Activated CD4-positive, alpha-beta T cell treated with anti-CD3 and anti-CD28 coated beads for 4 hours (primary cell): ENCODE results near the gene APOA1.
"Not testable (repeated sequence)": the region's sequence is repeated elsewhere in the genome, so short reads cannot be mapped to it uniquely, and the experiment has no call there.

Experiments used
- DNase-seq, 2 donors: peaks; one replicate each; pipeline ENCODE4 v3.0.0-alpha.2; 2020

The APOA1 gene

DNA sequence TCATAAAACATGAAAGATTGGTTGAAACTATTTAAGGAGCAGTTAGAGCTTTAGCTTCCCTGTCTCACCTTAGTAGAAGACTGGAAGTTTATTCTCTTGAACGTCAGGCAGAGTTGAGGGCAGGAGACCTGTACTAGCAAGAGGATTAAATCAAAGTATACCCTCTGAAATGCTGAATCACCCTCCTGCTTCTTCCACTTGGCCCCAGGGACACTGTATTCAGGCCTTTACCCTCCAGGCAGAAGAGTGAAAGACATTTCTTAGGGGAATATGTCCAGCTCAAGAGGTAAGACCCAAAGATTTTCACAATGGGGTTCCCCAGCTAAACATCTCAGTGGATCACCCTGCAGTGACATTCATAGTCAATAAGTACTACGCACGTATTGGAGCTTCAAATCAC, 26.2 kb downstream of the APOA1 start:
- DNase-seq = no peak

DNA sequence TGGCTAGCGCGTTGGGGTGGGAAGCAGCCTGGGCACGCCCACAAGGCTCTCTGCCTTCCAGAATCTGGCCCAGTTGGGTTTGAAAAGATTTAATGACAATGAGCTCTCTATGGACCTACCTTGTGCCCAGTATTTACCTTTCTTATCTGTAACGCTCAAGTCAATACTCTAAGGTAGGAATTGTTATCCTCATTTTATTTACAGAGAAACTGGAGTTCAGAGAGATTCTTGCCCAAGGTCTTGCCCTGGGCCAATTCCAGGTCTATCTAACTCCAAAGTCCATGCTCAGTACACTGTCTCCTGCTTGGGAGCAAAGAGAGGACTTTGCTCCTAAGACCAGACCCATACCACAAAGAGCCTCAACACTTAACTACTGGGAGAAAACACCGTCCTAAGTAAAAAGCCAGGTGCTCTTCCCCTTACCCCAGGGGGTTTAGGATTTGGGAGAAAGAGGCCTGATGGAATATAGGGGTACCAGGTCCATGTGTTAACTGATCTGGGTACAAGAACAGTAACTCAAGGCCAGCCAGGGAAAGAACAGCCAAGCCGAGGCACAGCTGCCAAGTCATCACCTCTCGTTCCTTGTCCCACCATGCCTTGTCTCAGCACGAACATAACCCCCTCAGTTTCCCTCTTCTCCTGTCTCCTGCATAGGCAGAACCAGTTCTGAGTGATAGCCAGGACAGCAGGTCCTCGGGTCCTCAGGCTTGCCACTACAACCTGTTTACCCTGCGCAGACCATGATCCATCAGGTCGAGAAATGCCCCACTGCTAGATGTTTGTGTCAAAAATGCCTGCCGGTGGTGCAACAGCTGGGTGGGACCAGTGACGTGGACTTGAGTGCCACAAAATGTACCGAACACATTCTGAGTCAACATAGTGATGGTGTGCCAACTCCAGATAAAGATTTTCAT, 28.9 kb downstream of the APOA1 start:
- no peak for DNase-seq

DNA sequence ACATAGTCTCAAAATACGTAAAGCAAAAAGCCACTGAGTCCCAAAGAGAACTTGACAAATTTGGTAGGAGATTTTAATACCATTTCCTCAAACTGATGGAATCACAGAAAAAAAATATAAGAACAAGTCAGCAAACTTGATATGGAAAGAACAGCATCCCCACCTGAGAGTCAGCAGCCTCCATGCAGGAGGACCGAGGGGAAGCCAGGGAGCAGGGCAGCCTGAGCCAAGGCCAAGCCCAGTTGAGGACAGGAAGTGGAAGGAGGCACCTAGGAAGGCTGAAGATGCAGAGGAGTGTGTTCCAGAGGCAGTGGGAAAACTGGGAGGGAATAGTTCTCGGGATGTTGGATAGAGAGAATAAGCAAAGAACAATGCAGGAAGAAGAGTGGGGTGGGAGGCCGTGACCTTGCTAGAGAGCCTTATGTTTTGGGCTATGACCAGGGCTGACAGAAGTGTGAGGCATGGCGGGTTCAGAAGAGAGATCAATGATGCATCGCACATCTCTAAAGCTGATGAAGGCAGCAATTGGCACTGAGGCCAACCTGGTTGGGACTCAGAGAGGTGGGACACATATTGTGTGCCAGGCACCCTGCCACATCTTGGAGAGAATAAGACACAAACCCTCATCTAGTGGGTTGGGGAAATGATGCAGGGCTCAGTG, 29.7 kb downstream of the APOA1 start:
- DNase-seq = no peak

- DNase-seq = no peak
Observed at GRCh38 chr11:116804001-116804400, 33.4 kb downstream of the APOA1 start.

DNA sequence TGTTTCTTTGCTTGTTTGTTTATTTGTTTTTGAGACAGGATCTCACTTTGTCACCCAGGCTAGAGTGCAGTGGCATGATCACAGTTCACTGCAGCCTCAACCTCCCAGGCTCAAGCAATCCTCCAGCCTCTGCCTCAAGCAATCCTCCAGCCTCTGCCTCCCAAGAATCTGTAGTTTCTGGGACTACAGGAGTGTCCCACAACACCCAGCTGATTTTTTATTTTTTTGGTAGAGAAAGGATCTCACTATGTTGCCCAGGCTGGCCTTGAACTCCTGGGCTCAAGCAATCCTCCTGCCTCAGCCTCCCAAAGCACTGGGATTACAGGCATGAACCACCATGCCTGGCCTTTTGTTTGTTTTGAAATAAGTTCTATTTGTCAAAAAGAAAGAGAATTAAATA, 35.8 kb downstream of the APOA1 start:
- DNase-seq = not testable (repeated sequence)

GRCh38 chr11:116800610-116801009, 36.8 kb downstream of the APOA1 start:
- DNase-seq = no peak

DNA sequence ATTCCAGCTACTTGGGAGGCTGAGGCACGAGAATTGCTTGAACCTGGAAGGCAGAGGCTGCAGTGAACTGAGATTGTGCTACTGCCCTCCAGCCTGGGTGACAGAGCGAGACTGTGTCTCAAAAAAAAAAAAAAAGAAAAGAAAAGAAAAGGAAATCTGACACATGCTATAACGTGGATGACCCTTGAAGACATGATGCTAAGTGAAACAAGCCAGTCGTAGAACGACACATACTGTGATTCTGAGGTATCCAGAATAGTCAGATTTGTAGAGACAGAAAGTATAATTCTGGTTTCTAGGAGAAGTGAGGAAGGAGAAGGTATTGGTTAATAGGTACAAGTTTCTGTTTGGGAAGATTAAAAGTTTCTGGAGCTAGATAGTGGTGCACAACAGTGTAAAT, 39.1 kb downstream of the APOA1 start:
- DNase-seq = no peak

- no peak for DNase-seq
Observed at GRCh38 chr11:116797816-116798215, 39.6 kb downstream of the APOA1 start.

- DNase-seq = no peak
Observed at GRCh38 chr11:116796548-116796947, 40.9 kb downstream of the APOA1 start.

DNA sequence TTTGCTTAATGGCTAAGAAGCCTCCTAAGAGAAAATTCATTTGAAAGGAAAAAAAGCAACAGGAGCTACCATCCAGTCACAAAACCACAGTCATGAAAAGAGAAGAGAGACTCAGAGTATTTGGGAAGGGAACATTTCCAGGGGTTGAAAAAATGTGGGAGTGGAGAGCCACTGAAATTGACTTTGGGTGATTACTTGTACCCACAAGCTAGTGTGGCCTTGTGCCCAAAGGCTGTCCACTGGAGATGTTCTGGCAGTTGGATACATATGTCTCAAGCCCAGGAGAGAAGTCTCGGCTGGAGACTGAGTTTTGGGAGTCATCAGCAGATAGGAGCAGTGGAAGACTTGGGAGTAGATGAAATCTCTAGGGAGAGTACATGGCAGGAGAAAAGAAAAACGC, 42.6 kb downstream of the APOA1 start:
- no peak for DNase-seq

- no peak for DNase-seq
Observed at GRCh38 chr11:116793772-116794097, 43.7 kb downstream of the APOA1 start.

DNA sequence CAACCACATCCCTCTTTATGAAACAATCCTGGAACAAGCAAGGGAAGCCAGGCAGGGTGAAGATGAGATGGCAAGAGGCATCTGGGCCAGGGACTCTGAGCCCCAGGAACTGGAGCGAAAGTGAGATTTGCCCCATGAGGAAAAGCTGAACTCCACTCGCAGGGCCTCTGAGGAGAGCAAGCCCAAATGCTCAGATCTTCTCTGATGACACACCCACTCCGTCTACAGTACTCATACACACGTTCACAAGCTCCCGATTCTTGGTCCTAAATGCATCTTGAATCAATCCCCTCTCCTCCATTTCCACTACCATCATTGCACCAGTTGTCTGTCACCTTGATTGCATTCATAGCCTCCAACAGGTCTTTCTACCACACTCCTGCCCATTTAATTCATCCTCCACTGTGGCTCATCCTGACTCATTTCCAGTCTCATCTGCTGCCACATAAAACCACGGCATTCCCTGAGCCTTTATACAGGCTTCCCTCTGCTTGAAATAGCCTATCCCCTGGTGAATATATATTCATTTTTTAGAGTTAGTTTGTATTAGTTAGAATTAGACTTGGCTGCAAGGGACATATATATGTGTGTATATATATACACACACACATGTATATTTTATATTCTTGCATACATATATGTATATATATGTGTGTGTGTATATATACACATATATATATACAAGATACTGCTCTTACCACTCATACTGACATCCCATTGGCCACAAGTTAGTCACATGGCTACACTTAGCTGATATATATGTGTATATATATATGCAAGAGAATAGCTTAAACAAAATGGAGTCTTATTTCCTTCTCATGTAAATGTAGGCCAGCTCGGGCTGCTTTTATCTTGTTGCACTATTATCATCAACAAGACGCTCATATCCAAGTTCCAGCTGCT, 44.3 kb downstream of the APOA1 start:
- DNase-seq = no peak

DNA sequence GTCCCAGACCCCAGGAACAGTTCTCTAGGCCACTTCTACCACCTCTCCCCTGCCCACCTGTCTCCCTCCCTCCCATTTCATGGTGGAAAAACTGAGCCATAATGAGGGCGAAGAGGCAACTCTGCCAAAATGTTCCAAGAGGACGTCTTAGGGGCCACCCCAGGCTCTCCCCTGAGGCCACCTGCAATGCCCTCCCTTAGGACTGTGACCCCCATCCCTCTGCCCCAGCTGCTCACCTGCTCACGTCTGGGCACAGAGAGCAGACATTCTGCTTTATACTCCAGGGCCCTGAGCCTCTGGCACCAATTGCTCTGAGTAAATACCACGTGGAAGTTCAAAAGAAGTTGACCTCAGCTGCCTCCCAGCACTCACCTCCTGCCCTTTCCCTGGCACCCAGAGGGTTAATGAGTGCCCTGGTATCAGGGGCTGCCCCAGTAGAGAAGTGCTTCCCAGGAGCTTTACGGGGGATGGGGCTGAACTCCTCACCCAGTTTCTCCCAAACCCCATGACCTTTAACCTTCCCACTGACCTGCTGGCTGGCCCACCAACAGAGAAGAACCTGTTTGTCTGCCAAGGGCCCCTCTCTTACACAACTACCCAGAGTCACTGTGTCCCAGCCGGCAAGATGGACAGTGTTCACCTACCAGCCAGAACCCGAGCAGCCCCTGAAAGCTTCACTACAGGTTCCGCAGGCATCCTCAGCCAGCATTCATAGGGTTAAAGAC, 45.1 kb downstream of the APOA1 start:
- DNase-seq = no peak

- no peak for DNase-seq
Observed at GRCh38 chr11:116791813-116792143, 45.6 kb downstream of the APOA1 start, which contains the start of gene APOA5. Gene APOA5, minus strand, starts transcription at chr11:116791879. Its CDS starts 19 bp downstream, at chr11:116791860.

DNA sequence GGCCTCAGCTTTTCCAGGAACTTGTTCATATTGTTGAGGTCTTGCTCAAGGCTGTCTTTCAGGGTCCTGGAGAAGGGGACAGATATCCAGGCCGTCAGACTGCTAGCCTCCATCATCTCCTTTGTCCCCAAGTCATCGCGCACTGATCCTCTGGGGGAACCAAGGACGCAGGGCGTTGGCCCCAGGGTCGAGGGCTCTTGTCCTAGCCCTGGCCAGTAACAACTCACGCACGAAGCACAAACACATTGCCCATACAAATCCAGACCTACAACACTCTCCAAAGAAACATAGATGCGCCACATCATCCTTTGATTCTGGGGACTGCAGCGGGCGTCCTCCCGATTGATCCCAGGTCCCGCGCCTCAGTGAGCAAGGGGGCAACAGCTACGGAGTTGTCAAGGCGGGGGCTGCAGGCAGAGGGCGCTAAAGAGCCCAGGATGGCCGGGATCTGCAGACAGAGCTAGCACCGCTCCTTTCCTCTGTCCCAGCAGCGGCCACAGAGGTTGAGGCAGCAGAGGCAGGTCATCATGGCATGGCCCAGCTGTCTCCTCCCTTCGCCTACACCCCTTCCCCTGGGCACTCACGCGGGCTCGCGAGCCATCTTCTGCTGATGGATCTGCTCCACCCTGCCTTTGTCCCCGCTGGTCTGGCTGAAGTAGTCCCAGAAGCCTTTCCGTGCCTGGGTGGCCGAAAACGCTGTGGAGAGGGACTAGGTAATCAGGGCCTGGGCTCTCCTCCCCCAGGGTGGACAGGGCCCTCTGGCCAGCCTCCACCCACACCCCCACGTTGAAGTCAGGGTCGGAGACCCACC, 46.2 kb downstream of the APOA1 start:
- DNase-seq = peak; percentile 65 to 76

DNA sequence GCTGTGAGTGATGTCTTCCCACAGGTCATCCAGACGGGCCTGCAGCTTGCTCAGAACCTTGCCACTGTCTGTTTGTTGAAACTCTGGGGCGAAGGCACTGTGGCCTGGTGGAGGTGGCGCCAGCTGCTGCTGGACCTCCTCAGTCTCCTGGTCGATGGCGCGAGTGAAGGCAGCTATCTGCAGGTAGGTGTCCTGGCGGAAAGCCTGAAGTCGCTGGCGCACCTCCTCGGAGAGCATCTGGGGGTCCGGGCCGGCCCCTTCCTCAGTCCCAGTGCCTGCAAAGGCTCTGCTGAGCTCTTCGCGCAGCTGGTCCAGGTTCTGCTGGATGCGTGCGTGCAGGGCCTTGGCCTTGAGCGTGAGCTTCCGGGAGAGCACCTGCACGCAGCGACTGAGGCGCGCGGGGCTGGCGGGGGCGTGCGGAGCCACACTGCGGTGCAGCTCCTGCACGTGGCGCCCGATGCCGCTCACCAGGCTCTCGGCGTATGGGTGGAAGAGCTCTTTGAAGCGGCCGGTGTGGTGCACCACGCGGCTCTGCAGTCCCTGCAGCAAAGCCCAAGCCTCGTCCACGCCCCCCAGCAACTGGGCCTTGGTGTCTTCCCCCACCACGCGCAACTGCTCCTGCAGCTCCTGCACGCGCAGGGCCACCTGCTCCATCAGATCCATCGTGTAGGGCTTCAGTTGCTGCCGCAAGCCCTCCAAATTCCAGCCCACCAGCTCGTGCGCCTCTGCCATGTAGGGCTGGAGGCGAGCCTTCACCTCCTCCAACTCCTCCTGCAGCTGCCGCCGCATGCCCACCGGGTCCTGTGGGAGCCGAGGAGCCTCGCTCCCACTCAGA, 47.0 kb downstream of the APOA1 start:
- no peak for DNase-seq

- DNase-seq = no peak
Observed at GRCh38 chr11:116788975-116789374, 48.4 kb downstream of the APOA1 start.

DNA sequence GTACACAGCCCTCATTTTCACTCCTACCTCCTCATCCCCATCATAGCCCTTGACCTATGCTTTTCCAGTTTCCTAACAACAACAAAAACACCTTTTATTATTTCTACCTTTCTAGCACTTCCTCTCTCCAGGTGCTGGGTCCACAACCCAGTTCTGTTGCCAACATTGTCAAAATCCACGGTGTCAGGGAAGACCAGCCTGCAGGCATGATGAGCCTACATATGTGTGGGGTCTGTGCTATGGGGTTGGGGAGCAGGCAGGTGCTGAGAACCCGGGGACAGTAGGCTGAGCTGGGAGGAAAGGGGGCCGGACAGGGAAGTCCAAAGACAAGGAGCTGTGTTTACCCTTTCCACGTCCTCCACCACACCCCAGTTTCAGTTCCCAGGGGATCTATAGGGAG, 48.9 kb downstream of the APOA1 start:
- DNase-seq = no peak

DNA sequence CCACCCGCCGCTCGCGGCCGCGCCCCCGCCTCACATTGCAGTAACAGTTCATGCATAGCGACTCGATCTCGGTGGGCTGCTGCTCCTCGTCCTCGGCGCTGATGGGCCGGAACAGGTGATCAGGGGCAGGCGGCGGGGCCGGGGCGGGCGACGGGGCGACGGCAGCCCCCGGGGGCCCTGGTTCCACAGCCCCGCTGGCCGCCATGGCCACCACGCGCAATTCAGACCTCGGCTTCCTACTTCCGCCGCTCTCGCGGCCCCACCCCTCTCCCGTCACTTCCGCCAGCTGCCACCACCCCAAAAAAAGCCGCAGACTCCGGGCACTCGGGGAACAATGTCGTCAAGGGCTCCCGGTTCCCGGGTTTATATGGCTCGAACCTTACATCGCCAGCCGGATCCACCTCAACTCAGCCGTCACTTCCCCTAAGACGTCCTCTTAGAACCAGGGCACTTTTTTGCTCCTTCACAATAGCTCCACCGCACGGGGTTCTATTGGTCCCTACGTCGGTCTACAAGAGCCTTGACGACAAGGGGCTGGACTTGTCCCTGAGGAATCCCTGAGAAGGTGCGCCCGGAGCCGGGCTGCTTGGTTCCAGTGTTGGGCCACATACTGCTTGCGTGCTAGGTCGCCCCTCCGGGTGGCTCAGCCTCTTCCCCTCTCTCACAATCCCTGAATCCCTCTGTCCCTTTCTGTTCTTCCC, 49.5 kb downstream of the APOA1 start, which contains the start of gene ZPR1:
Gene ZPR1, minus strand, starts transcription at position 238 of the 701 bp plus-strand sequence. Its CDS starts 33 bp downstream, at position 205.
- peak; percentile 79 to 81 for DNase-seq

GRCh38 chr11:116787436-116787785, 50.0 kb downstream of the APOA1 start:
- DNase-seq = no peak
